ENCODE data around the gene CBLL2. TPM values are rescaled to one million over a fixed set of nuclear protein-coding genes. Genes with fewer than 3 reads are reported as not detected.

CBLL2 gene
- total and polyA plus RNA-seq, 8 donors: not detected

- no peaks in the 10 kb centered on the region for H3K4me1 ChIP-seq
- H3K36me3 ChIP-seq: no peaks in the 10 kb centered on the region
- FAIRE-seq (no peak), DNase-seq (no peak), ATAC-seq (no peak)
- intact Hi-C loops (cut with DNase I): no loop called here
- no peaks in the 10 kb centered on the region for H3K9me3 ChIP-seq
- no peak overlapping the region for H3K27ac ChIP-seq
- H3K4me3 ChIP-seq: no peak overlapping the region
- 59 to 60% methylated on average over 3 of the region's 3 CpGs for WGBS, 2 donors
- no peak for TF ChIP-seq CTCF (IDR thresholded peaks at IDR 0.05)
- H3K27me3 ChIP-seq: peaks cover 0 to 3% (median 0%) of the 10 kb centered on the region in 4 donors
Measured at GRCh38 chrX:22313766-22314165, 41.1 kb downstream of the CBLL2 start.

DNA sequence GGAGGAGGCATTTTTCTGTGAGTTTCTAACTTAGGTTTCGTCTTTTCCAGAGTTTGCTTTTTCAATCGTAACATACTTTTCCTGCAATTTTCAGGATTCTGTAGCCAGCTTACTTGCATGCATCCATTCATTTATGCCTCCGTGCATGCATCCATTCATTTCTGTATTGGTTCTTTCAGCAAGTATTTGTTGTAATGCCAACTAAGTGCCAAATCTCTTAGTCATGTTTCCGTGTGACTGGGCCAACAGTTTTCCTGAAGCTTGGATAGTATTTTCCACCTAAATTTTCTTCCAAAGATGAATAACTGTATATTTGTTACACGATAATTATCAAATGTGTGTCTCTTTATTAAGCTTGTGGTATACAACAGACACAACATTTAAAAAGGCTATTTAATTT, 41.5 kb downstream of the CBLL2 start:
- intact Hi-C loops (cut with DNase I): no loop called here
- DNase-seq: no peak
- Histone ChIP-seq H3K9me3 (no peaks in the 10 kb centered on the region), H3K4me3 (no peak overlapping the region), H3K27me3 (peaks cover 0 to 3% (median 0%) of the 10 kb centered on the region in 4 donors), H3K4me1 (no peaks in the 10 kb centered on the region), H3K27ac (no peak overlapping the region), H3K36me3 (no peaks in the 10 kb centered on the region)
- WGBS, 2 donors: 54 to 59% methylated on average over 5 of the region's 5 CpGs
- TF ChIP-seq CTCF (IDR thresholded peaks at IDR 0.05): no peak
- ATAC-seq: no peak
- no peak for FAIRE-seq

DNA sequence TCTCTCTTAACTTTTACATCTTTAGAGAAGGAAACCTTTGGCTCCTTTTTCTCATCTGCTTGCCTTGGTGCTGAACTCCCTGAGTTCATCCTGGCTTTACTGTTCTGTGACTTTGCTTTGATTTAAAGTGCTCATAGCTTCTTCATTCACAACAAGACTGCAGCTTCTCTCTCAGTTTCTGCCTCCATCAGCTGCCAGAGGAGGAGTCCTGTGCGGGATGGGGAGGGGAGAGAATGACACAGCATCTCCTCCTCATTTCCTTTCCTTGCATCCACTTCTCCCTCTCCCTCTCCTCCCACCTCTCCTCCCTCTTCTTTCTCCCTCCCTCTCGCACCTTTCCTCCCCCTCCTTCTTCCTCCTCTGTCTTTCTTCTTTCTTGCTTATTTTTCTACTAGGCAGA, 42.0 kb downstream of the CBLL2 start:
- FAIRE-seq (no peak), DNase-seq (no peak), ATAC-seq (no peak)
- intact Hi-C loops (cut with DNase I): no loop called here
- TF ChIP-seq CTCF (IDR thresholded peaks at IDR 0.05): no peak
- Histone ChIP-seq H3K9me3 (no peaks in the 10 kb centered on the region), H3K36me3 (no peaks in the 10 kb centered on the region), H3K4me1 (no peaks in the 10 kb centered on the region), H3K27ac (no peak overlapping the region), H3K4me3 (no peak overlapping the region), H3K27me3 (peaks cover 0 to 3% (median 0%) of the 10 kb centered on the region in 4 donors)
- 22 to 36% methylated on average over 2 of the region's 2 CpGs for WGBS, 2 donors

- Histone ChIP-seq H3K27me3 (peaks cover 0 to 3% (median 0%) of the 10 kb centered on the region in 4 donors), H3K36me3 (no peaks in the 10 kb centered on the region), H3K9me3 (no peaks in the 10 kb centered on the region), H3K4me3 (no peak overlapping the region), H3K27ac (no peak overlapping the region), H3K4me1 (no peaks in the 10 kb centered on the region)
- ATAC-seq (no peak), FAIRE-seq (no peak), DNase-seq (no peak)
- intact Hi-C loops (cut with DNase I): no loop called here
- WGBS, 2 donors: 65 to 68% methylated on average over 3 of the region's 3 CpGs
- TF ChIP-seq CTCF (IDR thresholded peaks at IDR 0.05): no peak
Measured at GRCh38 chrX:22315151-22315550, 42.4 kb downstream of the CBLL2 start.

DNA sequence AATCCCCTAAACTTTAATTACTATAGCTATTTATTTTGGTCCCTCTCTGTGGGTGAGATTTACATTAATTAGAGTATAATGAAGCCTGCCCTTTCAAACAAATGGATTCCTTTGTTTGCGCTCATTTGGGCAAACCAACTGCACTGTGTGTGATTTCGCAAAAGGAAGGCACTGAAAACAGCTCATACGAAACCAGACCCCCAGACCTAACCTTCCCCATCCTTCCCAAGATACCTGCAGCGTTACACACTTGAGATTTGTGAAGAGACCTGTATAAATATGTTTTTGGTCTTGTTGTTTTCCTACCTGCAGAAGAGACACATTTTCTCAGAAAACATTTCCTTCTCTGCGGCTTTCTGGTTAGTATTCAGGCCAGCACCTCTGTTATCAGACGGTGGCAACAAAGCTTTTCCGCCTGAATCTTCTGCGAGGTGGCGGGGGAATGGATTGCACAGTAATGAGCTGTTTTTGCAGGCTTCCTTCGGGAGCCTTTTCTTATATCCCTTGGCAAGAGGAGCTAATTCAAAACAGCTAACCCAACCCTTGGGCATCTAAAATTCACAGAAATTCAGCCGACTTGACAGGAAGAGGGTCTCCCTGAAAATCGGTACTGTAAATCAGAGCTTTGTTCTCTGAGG, 47.6 kb downstream of the CBLL2 start:
- no peak overlapping the region for H3K4me3 ChIP-seq
- H3K27me3 ChIP-seq: peaks cover 0 to 6% (median 0%) of the 10 kb centered on the region in 4 donors
- FAIRE-seq (no peak), DNase-seq (no peak), ATAC-seq (no peak)
- WGBS, 2 donors: 36 to 47% methylated on average over 12 of the region's 12 CpGs
- no peaks in the 10 kb centered on the region for H3K4me1 ChIP-seq
- H3K27ac ChIP-seq: no peak overlapping the region
- no peak for TF ChIP-seq CTCF (IDR thresholded peaks at IDR 0.05)
- no peaks in the 10 kb centered on the region for H3K9me3 ChIP-seq
- intact Hi-C loops (cut with DNase I): no loop called here
- H3K36me3 ChIP-seq: no peaks in the 10 kb centered on the region

Measured in pancreas (tissue), 10 donors.